Endothelial cell of umbilical vein (primary cell): ENCODE measurements around the gene TOMM40L. TPM values are rescaled to one million over a fixed set of nuclear protein-coding genes. Genes with fewer than 3 reads are reported as not detected.

ENCODE experiments used
- BruUV-seq: library from RNA; stranded (reverse); fragments of 400-500 nt; replicated peaks from 2 replicates; lab custom pipeline; 2021; lab: Mats Ljungman, UMichigan
- CTCF ChIA-PET: fragments of 300-600, 350-600 bp; sonication (Branson Sonifier 250); formaldehyde crosslinking; loops from one replicate; lab custom pipeline; 2021; ENCODE audit warnings: antibody characterized with exemption, inconsistent platforms; lab: Charles Lee
- POLR2A ChIA-PET: fragments of 300-600, 350-600 bp; sonication (Branson Sonifier 250); formaldehyde crosslinking; loops from one replicate; lab custom pipeline; 2021; ENCODE audit warnings: antibody characterized with exemption, inconsistent platforms; lab: Charles Lee
- DNase-seq: peaks from one replicate; pipeline ENCODE4 v3.0.0-alpha.2; 2011; ENCODE audit warnings: low read depth, low spot score
- FAIRE-seq: peaks from 2 replicates; lab custom pipeline; 2011; peaks lifted over from hg19 to GRCh38; lab: Jason Lieb, UNC
- H2AFZ ChIP-seq: 2 replicates; pipeline ENCODE4 v1.6.0; 2012; ENCODE audit warnings: low read depth, low read length, control low read depth, inconsistent platforms
- H3K27ac ChIP-seq: 2 replicates; pipeline ENCODE4 v1.5.1; 2011; ENCODE audit warnings: low read depth, mild to moderate bottlenecking, control low read depth, low read length, moderate library complexity; ENCODE audit not compliant: insufficient read depth
- H3K27me3 ChIP-seq, 2 experiments: 2 replicates each; pipeline versions ENCODE4 v1.6.0 to v1.6.1; 2011; ENCODE audit warnings: low read length in 2 of 2, mixed read lengths in 1 of 2; ENCODE audit not compliant: control insufficient read depth in 2 of 2, insufficient read depth in 2 of 2
- H3K36me3 ChIP-seq, 2 experiments: 2 replicates in 1 of 2; 3 replicates in 1 of 2; pipeline ENCODE4 v1.5.1; 2011; ENCODE audit warnings: low read length in 2 of 2, mild to moderate bottlenecking in 1 of 2, moderate library complexity in 1 of 2; ENCODE audit not compliant: control insufficient read depth in 2 of 2, insufficient read depth in 2 of 2; ENCODE audit errors: extremely low read depth in 1 of 2
- H3K4me1 ChIP-seq: 3 replicates; pipeline ENCODE4 v1.5.1; 2011; ENCODE audit warnings: mild to moderate bottlenecking, low read length; ENCODE audit not compliant: control insufficient read depth, insufficient read depth; ENCODE audit errors: extremely low read depth
- H3K4me2 ChIP-seq: 2 replicates; pipeline ENCODE4 v1.6.1; 2011; ENCODE audit warnings: low read length, control low read depth, mixed read lengths; ENCODE audit not compliant: insufficient read depth
- H3K4me3 ChIP-seq, 3 experiments: fragments of 200-600 bp in 1 of 3; sonication (generic), shearing (Covaris generic) in 1 of 3; replicated peaks in 1 of 3; 2 replicates each; pipeline ENCODE4 v1.5.1; 2011 to 2016; ENCODE audit warnings: control low read depth in 3 of 3, low read length in 3 of 3, mild to moderate bottlenecking in 2 of 3, inconsistent platforms in 1 of 3, low read depth in 1 of 3, moderate library complexity in 1 of 3; ENCODE audit not compliant: insufficient read depth in 1 of 3
- H3K79me2 ChIP-seq: 2 replicates; pipeline ENCODE4 v1.6.0; 2012; ENCODE audit warnings: low read length, inconsistent platforms; ENCODE audit not compliant: control insufficient read depth, insufficient read depth
- H3K9ac ChIP-seq: replicated peaks from 2 replicates; pipeline ENCODE3; 2011; ENCODE audit warnings: low read length, control low read depth; ENCODE audit not compliant: insufficient read depth; ENCODE audit errors: extremely low read depth
- H3K9me1 ChIP-seq: replicated peaks from 3 replicates; pipeline ENCODE4 v1.6.0; 2011; ENCODE audit warnings: mild to moderate bottlenecking, low read length; ENCODE audit not compliant: control insufficient read depth, insufficient read depth; ENCODE audit errors: extremely low read depth
- H3K9me3 ChIP-seq: replicated peaks from 2 replicates; pipeline ENCODE4 v1.5.1; 2012; ENCODE audit warnings: low read length, inconsistent platforms; ENCODE audit not compliant: control insufficient read depth, insufficient read depth
- H4K20me1 ChIP-seq: replicated peaks from 2 replicates; pipeline ENCODE3; 2011; ENCODE audit warnings: mild to moderate bottlenecking, low read length; ENCODE audit not compliant: control insufficient read depth, insufficient read depth; ENCODE audit errors: extremely low read depth
- EZH2 ChIP-seq: IDR thresholded peaks from 2 replicates; pipeline ENCODE4 v1.6.1; 2012; ENCODE audit warnings: borderline replicate concordance, low read depth, mild to moderate bottlenecking, moderate library complexity, low read length, inconsistent platforms; ENCODE audit not compliant: severe bottlenecking
- FOS ChIP-seq: IDR thresholded peaks from 2 replicates; pipeline ENCODE4 v1.6.1; 2011; ENCODE audit warnings: mild to moderate bottlenecking, low read length, moderate library complexity, borderline replicate concordance; ENCODE audit not compliant: insufficient read depth
- GATA2 ChIP-seq: IDR thresholded peaks from 2 replicates; pipeline ENCODE4 v1.7.0; 2011; ENCODE audit warnings: low read depth, mild to moderate bottlenecking, moderate library complexity, mixed read lengths, low read length; ENCODE audit not compliant: insufficient read length, insufficient read depth
- JUN ChIP-seq: IDR thresholded peaks from 2 replicates; pipeline ENCODE4 v1.6.1; 2011; ENCODE audit warnings: borderline replicate concordance, low read depth; ENCODE audit not compliant: insufficient read length, insufficient read depth
- MYC ChIP-seq: IDR thresholded peaks from one replicate; pipeline ENCODE4 v1.6.1; 2011; ENCODE audit warnings: mild to moderate bottlenecking, low read depth, low read length
- POLR2A ChIP-seq: IDR thresholded peaks from 2 replicates; pipeline ENCODE4 v1.6.1; 2012; ENCODE audit warnings: low read depth, mild to moderate bottlenecking, control low read depth, low read length
- POLR2AphosphoS5 ChIP-seq: IDR thresholded peaks from 2 replicates; pipeline ENCODE4 v1.6.1; 2012; ENCODE audit warnings: low read depth, mild to moderate bottlenecking, control low read depth, low read length, moderate library complexity; ENCODE audit not compliant: insufficient read depth
- dilution Hi-C: fragments of 300-500 bp; cut with MboI; formaldehyde crosslinking; loops from one replicate; pipeline ENCODE4 v1.15.0; 2019; ENCODE audit warnings: low sequenced_read_pairs; ENCODE audit not compliant: extremely low pct_ligation_motif_present
- intact Hi-C: fragments of 100-400 bp; cut with micrococcal nuclease; formaldehyde crosslinking; loops from one replicate; pipeline ENCODE4 v1.10.0; 2022
- polyA plus RNA-seq, 4 experiments: library from polyadenylated mRNA; depleted of rRNA in 3 of 4; stranded (reverse) in 3 of 4; unstranded in 1 of 4; fragments of >200 nt; gene quantifications; 2 replicates each; pipeline versions ENCODE4 v1.2.1 to v1.2.3, GENCODE V29; 2011 to 2012; ENCODE audit warnings: missing spikeins in 1 of 4
- total RNA-seq: library from RNA; stranded (reverse); gene quantifications from 2 replicates; pipeline ENCODE4 v1.2.3, GENCODE V29; 2021
- TF ChIP-seq, protein P1 (sequence below), 2 donors: IDR thresholded peaks; 1 replicate in 1 of 2; 2 replicates in 1 of 2; pipeline ENCODE4 v1.5.1; 2011; ENCODE audit warnings: low read length in 2 of 2, mild to moderate bottlenecking in 2 of 2, moderate library complexity in 2 of 2, control low read depth in 1 of 2, inconsistent platforms in 1 of 2, low read depth in 1 of 2; ENCODE audit not compliant: insufficient read depth in 1 of 2; ENCODE audit errors: extremely low read depth in 1 of 2
- TF ChIP-seq, protein P2 (sequence below): IDR thresholded peaks from 2 replicates; pipeline ENCODE4 v1.6.1; 2011; ENCODE audit not compliant: insufficient read depth, insufficient read length

TOMM40L gene
- total and polyA plus RNA-seq, 2 donors (not counting 3 experiments of a cell fraction or from before 2014, with no cell fraction given), result 18.6 to 18.7 TPM

DNA sequence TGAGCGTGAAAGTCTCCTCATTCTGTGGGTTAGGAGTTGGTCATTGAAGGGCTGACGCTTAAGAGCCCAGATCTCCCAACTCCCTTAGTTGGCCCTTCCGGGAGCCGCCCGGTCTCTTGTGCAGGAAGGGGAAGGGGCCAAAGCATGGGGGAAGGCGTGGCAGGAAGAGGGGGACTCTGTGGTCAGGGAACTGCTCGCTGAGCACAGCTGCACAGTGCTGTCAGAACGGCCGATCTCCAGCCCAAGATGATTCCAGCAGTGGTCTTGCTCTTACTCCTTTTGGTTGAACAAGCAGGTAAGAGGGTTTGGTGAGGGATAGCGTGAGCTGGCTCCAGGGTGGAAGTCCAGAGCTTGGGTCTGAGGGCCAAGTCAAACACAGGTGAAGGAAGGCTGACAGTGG, 10.8 kb upstream of the TOMM40L start, which contains the start of gene FCER1G:
Gene FCER1G, plus strand, starts transcription at position 220 of the 400 bp plus-strand sequence. Its CDS starts 27 bp downstream, at position 247.
- no peak within 1 kb of the TSS for H3K4me2 ChIP-seq
- dilution Hi-C loops, result no loop called here
- no TSS peak for BruUV-seq
- H3K9me1 ChIP-seq, result no peaks in the 10 kb centered on the region
- DNase-seq (no peak), FAIRE-seq (no peak)
- ChIA-PET CTCF (interaction anchor here (1.1 to 2.9 kb wide), 5 partner anchors 9 to 167 kb away, joined by 3 to 24 read pairs (median 8); partner anchors contain the start of gene TOMM40L), POLR2A (interaction anchor here (0.7 kb wide), 1 partner anchor 88 kb away, joined by 3 read pairs; no protein-coding TSS in a partner anchor)
- H4K20me1 ChIP-seq, result no peaks in the 10 kb centered on the region
- H3K27ac ChIP-seq, result no peak within 1 kb of the TSS
- H2AFZ ChIP-seq, result no peak within 1 kb of the TSS
- H3K27me3 ChIP-seq, result no peaks in the 10 kb centered on the region
- intact Hi-C loops, result no loop called here
- H3K9ac ChIP-seq, result no peak within 1 kb of the TSS
- H3K9me3 ChIP-seq, result no peaks in the 10 kb centered on the region
- TF ChIP-seq GATA2 (no peak), POLR2A (no peak), FOS (no peak), MYC (no peak), JUN (no peak), POLR2AphosphoS5 (no peak), EZH2 (no peak)
- TF ChIP-seq, protein P1, sequence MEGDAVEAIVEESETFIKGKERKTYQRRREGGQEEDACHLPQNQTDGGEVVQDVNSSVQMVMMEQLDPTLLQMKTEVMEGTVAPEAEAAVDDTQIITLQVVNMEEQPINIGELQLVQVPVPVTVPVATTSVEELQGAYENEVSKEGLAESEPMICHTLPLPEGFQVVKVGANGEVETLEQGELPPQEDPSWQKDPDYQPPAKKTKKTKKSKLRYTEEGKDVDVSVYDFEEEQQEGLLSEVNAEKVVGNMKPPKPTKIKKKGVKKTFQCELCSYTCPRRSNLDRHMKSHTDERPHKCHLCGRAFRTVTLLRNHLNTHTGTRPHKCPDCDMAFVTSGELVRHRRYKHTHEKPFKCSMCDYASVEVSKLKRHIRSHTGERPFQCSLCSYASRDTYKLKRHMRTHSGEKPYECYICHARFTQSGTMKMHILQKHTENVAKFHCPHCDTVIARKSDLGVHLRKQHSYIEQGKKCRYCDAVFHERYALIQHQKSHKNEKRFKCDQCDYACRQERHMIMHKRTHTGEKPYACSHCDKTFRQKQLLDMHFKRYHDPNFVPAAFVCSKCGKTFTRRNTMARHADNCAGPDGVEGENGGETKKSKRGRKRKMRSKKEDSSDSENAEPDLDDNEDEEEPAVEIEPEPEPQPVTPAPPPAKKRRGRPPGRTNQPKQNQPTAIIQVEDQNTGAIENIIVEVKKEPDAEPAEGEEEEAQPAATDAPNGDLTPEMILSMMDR (IDR thresholded peaks at IDR 0.05; ENCODE audit: extremely low read depth in 1 of 2, insufficient read depth in 1 of 2, low read depth in 1 of 2, low read length in 2 of 2), result no peak
- TF ChIP-seq, protein P2, sequence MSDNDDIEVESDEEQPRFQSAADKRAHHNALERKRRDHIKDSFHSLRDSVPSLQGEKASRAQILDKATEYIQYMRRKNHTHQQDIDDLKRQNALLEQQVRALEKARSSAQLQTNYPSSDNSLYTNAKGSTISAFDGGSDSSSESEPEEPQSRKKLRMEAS, result no peak
- peaks cover 4% of the 10 kb centered on the region for H3K79me2 ChIP-seq
- no peak within 1 kb of the TSS for H3K4me3 ChIP-seq
- H3K4me1 ChIP-seq, result peaks cover 11% of the 10 kb centered on the region
- peaks cover 29 to 31% of the 10 kb centered on the region in 2 experiments for H3K36me3 ChIP-seq
